HepG2 (cell line): Measurements from ENCODE around the gene SPACA4. TPM values are rescaled to one million over a fixed set of nuclear protein-coding genes. Genes with fewer than 3 reads are reported as not detected.

Experiments used
- ATAC-seq: fragments of 200-7000 bp; cut with Tn5 transposase; 3 replicates; pipeline ENCODE4 v1.9.1; 2020; ENCODE audit warnings: mild to moderate bottlenecking, moderate library complexity
- BruUV-seq: library from RNA; stranded (reverse); fragments of 400-500 nt; replicated peaks from 2 replicates; lab custom pipeline; 2021; lab: Mats Ljungman, UMichigan
- CTCF ChIA-PET: fragments of 300-600 bp; formaldehyde crosslinking; extraction: SDS; loops from one replicate; lab custom pipeline; 2021; ENCODE audit warnings: low total read pairs, inconsistent platforms, low intra/inter-chr PET ratio; lab: Yijun Ruan, JAX
- POLR2A ChIA-PET: fragments of 350-600 bp; sonication (Branson Sonifier 250); formaldehyde crosslinking; loops from one replicate; lab custom pipeline; 2020; ENCODE audit warnings: antibody characterized with exemption, inconsistent platforms; lab: Yijun Ruan, JAX
- DNase-seq: peaks from one replicate; pipeline ENCODE4 v3.0.0-alpha.2; 2015; ENCODE audit warnings: low spot score
- FAIRE-seq: peaks from 3 replicates; lab custom pipeline; 2011; peaks lifted over from hg19 to GRCh38; lab: Jason Lieb, UNC
- H2AFZ ChIP-seq: one replicate; pipeline ENCODE4 v1.6.1; 2011; ENCODE audit warnings: low read length, inconsistent platforms
- H3K27ac ChIP-seq: fragments of 300-600 bp; 3 replicates; pipeline ENCODE4 v1.8.0; 2011; ENCODE audit warnings: mixed run types, mild to moderate bottlenecking, mixed read lengths, low read length, inconsistent platforms; ENCODE audit not compliant: insufficient read depth; ENCODE audit errors: extremely low read length
- H3K27me3 ChIP-seq, 2 experiments: fragments of 200-600 bp in 1 of 2; 2 replicates in 1 of 2; 3 replicates in 1 of 2; pipeline versions ENCODE4 v1.6.0 to v1.8.0; 2011; ENCODE audit warnings: low read length in 2 of 2, mild to moderate bottlenecking in 2 of 2, moderate library complexity in 2 of 2, inconsistent platforms in 1 of 2; ENCODE audit not compliant: insufficient read depth in 2 of 2, control insufficient read depth in 1 of 2
- H3K36me3 ChIP-seq, 2 experiments: fragments of 200-600 bp in 1 of 2; replicated peaks in 1 of 2; 2 replicates in 1 of 2; 3 replicates in 1 of 2; pipeline versions ENCODE4 v1.5.1 to v1.8.0; 2011; ENCODE audit warnings: low read length in 2 of 2, inconsistent platforms in 1 of 2; ENCODE audit not compliant: insufficient read depth in 2 of 2, control insufficient read depth in 1 of 2
- H3K4me1 ChIP-seq: 2 replicates; pipeline ENCODE4 v1.5.1; 2012; ENCODE audit warnings: low read length, inconsistent platforms; ENCODE audit not compliant: insufficient read depth
- H3K4me2 ChIP-seq: 2 replicates; pipeline ENCODE4 v1.6.0; 2011; ENCODE audit warnings: low read depth, low read length, inconsistent platforms
- H3K4me3 ChIP-seq, 3 experiments: fragments of 200-600 bp in 1 of 3; sonication (generic), shearing (Covaris generic) in 1 of 3; replicated peaks in 1 of 3; 2 replicates each; pipeline ENCODE4 v1.5.1; 2011 to 2016; ENCODE audit warnings: low read length in 3 of 3, inconsistent platforms in 2 of 3, low read depth in 2 of 3, mild to moderate bottlenecking in 2 of 3, control low read depth in 1 of 3, mixed read lengths in 1 of 3; ENCODE audit not compliant: insufficient read depth in 1 of 3
- H3K79me2 ChIP-seq: one replicate; pipeline ENCODE4 v1.6.1; 2011; ENCODE audit warnings: low read length, inconsistent platforms; ENCODE audit not compliant: insufficient read depth
- H3K9ac ChIP-seq: 2 replicates; pipeline ENCODE4 v1.6.0; 2011; ENCODE audit warnings: mild to moderate bottlenecking, low read depth, low read length, inconsistent platforms; ENCODE audit not compliant: insufficient read depth
- H3K9me3 ChIP-seq: 2 replicates; pipeline ENCODE4 v1.5.1; 2012; ENCODE audit warnings: mild to moderate bottlenecking, low read length
- H4K20me1 ChIP-seq: 2 replicates; pipeline ENCODE4 v1.6.0; 2011; ENCODE audit warnings: inconsistent platforms, mild to moderate bottlenecking, low read length, moderate library complexity; ENCODE audit not compliant: insufficient read depth
- CBFB ChIP-seq: sonication (generic); formaldehyde crosslinking; IDR thresholded peaks from 2 replicates; pipeline ENCODE4 v1.4.0; 2020; ENCODE audit warnings: missing genetic modification reagents
- DNMT1 ChIP-seq: sonication (generic); formaldehyde crosslinking; IDR thresholded peaks from 2 replicates; pipeline ENCODE4 v1.5.1; 2020; ENCODE audit warnings: mild to moderate bottlenecking, missing genetic modification reagents
- FOXK2 ChIP-seq: fragments of 450-650 bp; IDR thresholded peaks from 2 replicates; pipeline ENCODE4 v1.6.1; 2016
- HDAC6 ChIP-seq: fragments of 200-600 bp; sonication (generic); IDR thresholded peaks from 2 replicates; pipeline ENCODE4 v1.7.0; 2017; ENCODE audit warnings: mild to moderate bottlenecking, antibody characterized with exemption, low read length, low read depth
- MAFF ChIP-seq: IDR thresholded peaks from 2 replicates; pipeline ENCODE4 v1.6.1; 2011; ENCODE audit warnings: low read depth, low read length, improper control_type of control experiment
- NFAT5 ChIP-seq: sonication (generic); formaldehyde crosslinking; IDR thresholded peaks from 2 replicates; pipeline ENCODE4 v1.4.0; 2020; ENCODE audit warnings: missing genetic modification reagents
- PAWR ChIP-seq: sonication (generic); formaldehyde crosslinking; IDR thresholded peaks from 2 replicates; pipeline ENCODE4 v1.4.0; 2020; ENCODE audit warnings: missing genetic modification reagents, mild to moderate bottlenecking, borderline replicate concordance
- SKI ChIP-seq: fragments of 450-650 bp; IDR thresholded peaks from one replicate; pipeline ENCODE4 v1.6.1; 2018; ENCODE audit warnings: mild to moderate bottlenecking; ENCODE audit not compliant: partially characterized antibody
- YY1 ChIP-seq: IDR thresholded peaks from 2 replicates; pipeline ENCODE4 v1.6.1; 2011; ENCODE audit warnings: low read length, low read depth, moderate library complexity, mild to moderate bottlenecking; ENCODE audit not compliant: insufficient read depth, insufficient replicate concordance
- ZFP36 ChIP-seq: fragments of 150-350 bp; IDR thresholded peaks from 2 replicates; pipeline ENCODE4 v1.6.1; 2018; ENCODE audit warnings: borderline replicate concordance, low read length, low read depth; ENCODE audit not compliant: partially characterized antibody
- ZNF7 ChIP-seq: IDR thresholded peaks from 2 replicates; pipeline ENCODE4 v1.6.1; 2016; ENCODE audit warnings: missing biosample characterization, missing genetic modification reagents
- ZNF83 ChIP-seq: sonication (generic); formaldehyde crosslinking; IDR thresholded peaks from 2 replicates; pipeline ENCODE4 v1.4.0; 2020; ENCODE audit warnings: missing genetic modification reagents, mild to moderate bottlenecking, borderline replicate concordance
- ZSCAN5A ChIP-seq: sonication (generic); formaldehyde crosslinking; IDR thresholded peaks from 2 replicates; pipeline ENCODE4 v1.8.0; 2022; ENCODE audit warnings: mild to moderate bottlenecking, missing genetic modification reagents, borderline replicate concordance
- WGBS: methylation state at CpG from one replicate; pipeline ENCODE4 v1.1.6; 2017; ENCODE audit warnings: low lambda C conversion rate; 5-methylcytosine and 5-hydroxymethylcytosine counted together
- in situ Hi-C: cut with HindIII; loops from 2 replicates; pipeline ENCODE4 v1.10.0; 2017; ENCODE audit warnings: low pct_unique_long_range_greater_than_20kb; ENCODE audit not compliant: extremely low pct_ligation_motif_present
- intact Hi-C: fragments of 100-400 bp; cut with micrococcal nuclease; formaldehyde crosslinking; loops from one replicate; pipeline ENCODE4 v1.10.0; 2022; ENCODE audit not compliant: unreplicated experiment
- polyA plus RNA-seq, 8 experiments: library from polyadenylated mRNA; depleted of rRNA in 3 of 8; stranded (reverse) in 7 of 8; unstranded in 1 of 8; fragments of >200 nt; fragmentation: Illumina TruSeq in 4 of 8; extraction: Trizol in 4 of 8; gene quantifications; 2 replicates each; pipeline versions ENCODE4 v1.2.1 to v1.2.3, GENCODE V29; 2011 to 2016; ENCODE audit warnings: low read depth in 4 of 8, missing spikeins in 1 of 8, mixed read lengths in 1 of 8; ENCODE audit not compliant: insufficient read depth in 1 of 8
- total RNA-seq, 5 experiments: library from RNA; depleted of rRNA; stranded (reverse); fragments of >200 nt; fragmentation: Illumina TruSeq; extraction: Trizol; gene quantifications; 2 replicates each; pipeline ENCODE4 v1.2.3, GENCODE V29; 2016; ENCODE audit warnings: low read depth in 1 of 5
- TF ChIP-seq, protein P1 (sequence below): sonication (generic); formaldehyde crosslinking; IDR thresholded peaks from 2 replicates; pipeline ENCODE4 v1.4.0; 2020; ENCODE audit warnings: mild to moderate bottlenecking, low read depth, missing genetic modification reagents

The SPACA4 gene
- total and polyA plus RNA-seq, 2 of the 13 experiments (the other 11 are each of a cell fraction or from before 2014, with no cell fraction given) = not detected

GRCh38 chr19:48582168-48582567 lies 24.4 kb upstream of the SPACA4 start:
- Histone ChIP-seq H3K4me2 (no peak overlapping the region), H3K4me3 (no peak overlapping the region), H3K9ac (no peak overlapping the region), H3K27ac (no peak overlapping the region), H3K79me2 (no peaks in the 10 kb centered on the region), H3K4me1 (peaks cover 11% of the 10 kb centered on the region), H4K20me1 (no peaks in the 10 kb centered on the region), H3K9me3 (no peaks in the 10 kb centered on the region), H2AFZ (no peak overlapping the region), H3K36me3 (no peaks in the 10 kb centered on the region), H3K27me3 (no peaks in the 10 kb centered on the region; a peak in 1 of 5 replicates)
- in situ Hi-C loops (loop anchor here (10.0 kb wide), 1 partner anchor 267 kb away; no protein-coding TSS in a partner anchor), intact Hi-C loops (loop anchor here (10.0 kb wide), 1 partner anchor 267 kb away; no protein-coding TSS in a partner anchor)
- BruUV-seq = no TSS peak
- DNase-seq (no peak), FAIRE-seq (no peak), ATAC-seq (no peak)
- TF ChIP-seq MAFF = no peak
- no peak for TF ChIP-seq ZSCAN5A (CRISPR knock-in tag)
- no peak for TF ChIP-seq NFAT5 (CRISPR knock-in tag)
- TF ChIP-seq PAWR (CRISPR knock-in tag) = no peak
- TF ChIP-seq DNMT1 = no peak
- TF ChIP-seq HDAC6 = no peak
- TF ChIP-seq, protein P1, sequence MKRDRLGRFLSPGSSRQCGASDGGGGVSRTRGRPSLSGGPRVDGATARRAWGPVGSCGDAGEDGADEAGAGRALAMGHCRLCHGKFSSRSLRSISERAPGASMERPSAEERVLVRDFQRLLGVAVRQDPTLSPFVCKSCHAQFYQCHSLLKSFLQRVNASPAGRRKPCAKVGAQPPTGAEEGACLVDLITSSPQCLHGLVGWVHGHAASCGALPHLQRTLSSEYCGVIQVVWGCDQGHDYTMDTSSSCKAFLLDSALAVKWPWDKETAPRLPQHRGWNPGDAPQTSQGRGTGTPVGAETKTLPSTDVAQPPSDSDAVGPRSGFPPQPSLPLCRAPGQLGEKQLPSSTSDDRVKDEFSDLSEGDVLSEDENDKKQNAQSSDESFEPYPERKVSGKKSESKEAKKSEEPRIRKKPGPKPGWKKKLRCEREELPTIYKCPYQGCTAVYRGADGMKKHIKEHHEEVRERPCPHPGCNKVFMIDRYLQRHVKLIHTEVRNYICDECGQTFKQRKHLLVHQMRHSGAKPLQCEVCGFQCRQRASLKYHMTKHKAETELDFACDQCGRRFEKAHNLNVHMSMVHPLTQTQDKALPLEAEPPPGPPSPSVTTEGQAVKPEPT (CRISPR knock-in tag) = no peak
- TF ChIP-seq ZNF83 (CRISPR knock-in tag) = no peak
- no peak for TF ChIP-seq CBFB (CRISPR knock-in tag)
- TF ChIP-seq ZNF7 = no peak
- no peak for TF ChIP-seq SKI
- no peak for TF ChIP-seq YY1
- no peak for TF ChIP-seq ZFP36
- no peak for TF ChIP-seq FOXK2
- ChIA-PET POLR2A (no interaction called here), CTCF (interaction anchor here (3.4 kb wide), 1 partner anchor 75 kb away, joined by 61 read pairs; no protein-coding TSS in a partner anchor)
- WGBS = 28% methylated on average over 2 of the region's 2 CpGs
